HUES48 (cell line): Measurements from ENCODE around the gene AP1M2.
"Not testable (repeated sequence)": the region's sequence is repeated elsewhere in the genome, so short reads cannot be mapped to it uniquely, and the experiment has no call there.

Experiments used
- H3K27ac ChIP-seq: one replicate; pipeline ENCODE4 v1.7.0; 2013; ENCODE audit warnings: low read depth, low read length, inconsistent platforms
- H3K27me3 ChIP-seq: 2 replicates; pipeline ENCODE4 v1.6.1; 2013; ENCODE audit warnings: mild to moderate bottlenecking, low read length; ENCODE audit not compliant: control insufficient read depth, insufficient read depth
- H3K36me3 ChIP-seq: 2 replicates; pipeline ENCODE4 v1.6.1; 2013; ENCODE audit warnings: low read length; ENCODE audit not compliant: control insufficient read depth, insufficient read depth
- H3K4me1 ChIP-seq: 2 replicates; pipeline ENCODE4 v1.6.1; 2013; ENCODE audit warnings: mild to moderate bottlenecking, low read length; ENCODE audit not compliant: control insufficient read depth, insufficient read depth
- H3K4me3 ChIP-seq: 2 replicates; pipeline ENCODE4 v1.5.1; 2013; ENCODE audit warnings: mild to moderate bottlenecking, low read depth, low read length
- H3K9ac ChIP-seq: 2 replicates; pipeline ENCODE4 v1.6.1; 2013; ENCODE audit warnings: mild to moderate bottlenecking, low read depth, low read length, moderate library complexity
- H3K9me3 ChIP-seq: 2 replicates; pipeline ENCODE4 v1.6.1; 2013; ENCODE audit warnings: low read length; ENCODE audit not compliant: control insufficient read depth, insufficient read depth

The AP1M2 gene

DNA sequence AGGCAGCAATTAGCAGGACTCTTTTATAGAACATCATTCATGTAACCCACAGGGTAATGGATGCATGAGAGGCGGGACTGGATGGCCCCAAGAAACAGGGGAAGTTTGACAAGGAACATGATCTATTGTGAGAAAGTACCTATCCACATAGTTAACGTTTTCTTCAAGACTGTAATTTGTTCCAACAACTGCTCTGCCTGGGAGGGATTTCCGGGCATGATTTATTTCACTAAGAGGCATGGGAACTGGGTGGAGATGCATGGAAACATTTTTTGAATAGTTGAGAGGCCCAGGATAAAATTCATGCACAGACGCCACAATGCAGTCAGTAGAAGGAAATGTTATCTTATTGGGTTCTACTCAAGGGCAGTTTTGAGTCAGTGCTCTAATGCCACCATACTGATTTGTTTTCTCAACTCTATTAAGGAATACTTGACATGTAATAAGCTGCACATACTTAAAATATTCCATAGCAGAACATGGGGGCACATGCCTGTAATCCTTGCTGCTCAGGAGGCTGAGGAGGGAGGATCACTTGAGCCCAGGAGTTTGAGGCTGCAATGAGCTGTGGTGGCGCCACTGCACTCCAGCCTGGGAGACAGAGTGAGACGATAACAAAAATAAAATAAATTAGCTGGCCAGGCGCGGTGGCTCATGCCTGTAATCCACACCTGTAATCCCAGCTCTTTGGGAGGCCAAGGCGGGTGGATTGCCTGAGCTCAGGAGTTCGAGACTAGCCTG lies 53.3 kb downstream of the AP1M2 start:
- Histone ChIP-seq H3K9me3 (no peaks in the 10 kb centered on the region), H3K9ac (no peak overlapping the region), H3K36me3 (no peaks in the 10 kb centered on the region), H3K27ac (no peak overlapping the region), H3K27me3 (no peaks in the 10 kb centered on the region), H3K4me1 (no peaks in the 10 kb centered on the region), H3K4me3 (no peak overlapping the region)

DNA sequence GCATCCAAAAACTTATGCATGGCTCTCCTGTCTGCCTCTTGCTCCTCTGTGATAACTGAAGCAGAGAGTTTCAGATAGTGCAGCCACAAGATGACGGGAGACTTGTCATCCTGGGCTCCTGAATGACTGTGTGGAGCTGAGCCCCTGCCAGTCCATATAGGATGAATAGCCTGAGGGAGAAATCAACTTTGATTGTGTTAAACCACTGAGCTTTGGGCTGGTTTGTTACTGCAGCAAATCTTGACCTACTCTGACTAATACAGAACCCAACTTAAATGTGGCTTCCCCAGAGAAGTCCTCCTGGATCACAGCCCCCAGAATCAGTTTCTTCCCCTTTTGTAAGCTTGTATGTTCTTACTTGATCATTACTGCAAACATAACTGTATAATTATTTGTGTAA lies 54.7 kb downstream of the AP1M2 start:
- H3K9ac ChIP-seq = no peak overlapping the region
- H3K4me3 ChIP-seq = no peak overlapping the region
- H3K36me3 ChIP-seq = no peaks in the 10 kb centered on the region
- no peak overlapping the region for H3K27ac ChIP-seq
- H3K27me3 ChIP-seq = no peaks in the 10 kb centered on the region
- no peaks in the 10 kb centered on the region for H3K4me1 ChIP-seq
- no peaks in the 10 kb centered on the region for H3K9me3 ChIP-seq

DNA sequence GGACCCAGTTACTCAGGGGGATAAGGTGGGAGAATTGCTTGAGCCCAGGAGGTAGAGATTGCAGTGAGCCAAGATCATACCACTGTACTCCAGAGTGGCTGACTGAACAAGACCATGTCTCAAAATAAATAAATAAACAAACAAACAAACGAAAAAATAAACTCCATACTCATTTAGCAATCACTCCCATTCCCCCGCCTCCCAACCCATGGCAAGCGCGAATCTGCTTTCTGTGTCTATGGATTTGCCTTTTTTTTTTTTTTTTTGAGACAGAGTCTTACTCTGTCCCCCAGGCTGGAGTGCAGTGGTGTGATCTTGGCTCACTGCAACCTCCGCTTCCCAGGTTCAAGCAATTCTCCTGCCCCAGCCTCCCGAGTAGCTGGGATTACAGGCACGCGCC lies 60.2 kb downstream of the AP1M2 start:
- not testable (repeated sequence) for H3K4me3 ChIP-seq, H3K4me1 ChIP-seq, H3K36me3 ChIP-seq, H3K27me3 ChIP-seq, H3K9ac ChIP-seq, H3K27ac ChIP-seq, H3K9me3 ChIP-seq

DNA sequence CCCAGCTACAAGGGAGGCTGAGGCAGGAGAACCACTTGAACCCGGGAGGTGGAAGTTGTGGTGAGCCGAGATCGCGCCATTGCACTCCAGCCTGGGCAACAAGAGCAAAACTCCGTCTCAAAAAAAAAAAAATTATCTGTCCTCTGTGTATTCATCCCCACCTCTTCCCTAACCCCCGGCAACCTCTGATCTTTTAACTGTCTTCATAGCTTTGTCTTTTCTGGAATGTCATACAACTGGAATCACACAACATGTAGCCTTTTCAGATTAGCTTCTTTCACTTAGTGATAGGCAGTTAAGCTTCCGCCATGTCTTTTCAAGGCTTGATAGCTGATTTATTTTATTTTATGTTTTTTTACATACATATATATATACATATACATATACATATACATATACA lies 61.5 kb downstream of the AP1M2 start:
- Histone ChIP-seq H3K9ac (no peak overlapping the region), H3K27ac (no peak overlapping the region), H3K36me3 (no peaks in the 10 kb centered on the region), H3K4me1 (no peaks in the 10 kb centered on the region), H3K9me3 (no peaks in the 10 kb centered on the region), H3K4me3 (no peak overlapping the region), H3K27me3 (no peaks in the 10 kb centered on the region)

DNA sequence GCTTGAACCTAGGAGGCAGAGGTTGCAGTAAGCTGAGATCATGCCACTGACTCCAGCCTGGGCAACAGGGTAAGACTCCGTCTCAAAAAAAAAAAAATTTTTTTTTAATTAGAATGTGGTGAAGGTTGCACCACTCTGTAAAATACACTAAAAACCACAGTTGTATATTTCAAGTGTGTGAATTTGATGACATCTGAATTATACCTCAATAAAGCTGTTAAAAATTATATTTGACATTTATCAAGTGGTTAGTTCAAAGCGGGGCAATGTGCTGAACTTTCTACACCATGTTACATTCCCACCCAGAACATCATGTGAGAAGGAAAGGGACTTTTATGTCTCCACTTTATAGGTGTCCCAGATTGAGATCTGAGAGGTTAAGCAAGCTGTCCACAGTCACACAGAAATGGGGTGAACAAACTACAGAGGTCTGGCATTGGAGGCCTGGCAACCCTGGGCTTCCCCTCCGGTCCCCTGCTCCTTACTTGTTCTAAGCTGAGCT lies 63.9 kb downstream of the AP1M2 start:
- H3K9ac ChIP-seq = no peak overlapping the region
- H3K36me3 ChIP-seq = no peaks in the 10 kb centered on the region
- H3K27me3 ChIP-seq = peaks cover 13% of the 10 kb centered on the region
- H3K4me3 ChIP-seq = no peak overlapping the region
- no peaks in the 10 kb centered on the region for H3K9me3 ChIP-seq
- no peaks in the 10 kb centered on the region for H3K4me1 ChIP-seq
- no peak overlapping the region for H3K27ac ChIP-seq
